ENCODE results near the gene UEVLD. TPM values are rescaled to one million over a fixed set of nuclear protein-coding genes. Genes with fewer than 3 reads are reported as not detected.

Gene UEVLD
- total RNA-seq, 4 donors from 2014 or later = 15.4 to 33.2 (median 21.1) TPM

GRCh38 chr11:18485913-18486528 lies 102.5 kb downstream of the UEVLD start:
- Histone ChIP-seq H3K4me1 (peaks cover 0 to 6% (median 0%) of the 10 kb centered on the region in 3 donors), H3K9me3 (no peaks in the 10 kb centered on the region), H3K4me3 (no peak overlapping the region), H3K27me3 (no peaks in the 10 kb centered on the region), H3K36me3 (peaks cover 0 to 93% (median 27%) of the 10 kb centered on the region in 3 donors), H3K27ac (no peak overlapping the region)
- no peak for DNase-seq
- 86 to 100% methylated on average over 5 of the region's 8 CpGs for WGBS, 2 donors
- TF ChIP-seq, protein P1, sequence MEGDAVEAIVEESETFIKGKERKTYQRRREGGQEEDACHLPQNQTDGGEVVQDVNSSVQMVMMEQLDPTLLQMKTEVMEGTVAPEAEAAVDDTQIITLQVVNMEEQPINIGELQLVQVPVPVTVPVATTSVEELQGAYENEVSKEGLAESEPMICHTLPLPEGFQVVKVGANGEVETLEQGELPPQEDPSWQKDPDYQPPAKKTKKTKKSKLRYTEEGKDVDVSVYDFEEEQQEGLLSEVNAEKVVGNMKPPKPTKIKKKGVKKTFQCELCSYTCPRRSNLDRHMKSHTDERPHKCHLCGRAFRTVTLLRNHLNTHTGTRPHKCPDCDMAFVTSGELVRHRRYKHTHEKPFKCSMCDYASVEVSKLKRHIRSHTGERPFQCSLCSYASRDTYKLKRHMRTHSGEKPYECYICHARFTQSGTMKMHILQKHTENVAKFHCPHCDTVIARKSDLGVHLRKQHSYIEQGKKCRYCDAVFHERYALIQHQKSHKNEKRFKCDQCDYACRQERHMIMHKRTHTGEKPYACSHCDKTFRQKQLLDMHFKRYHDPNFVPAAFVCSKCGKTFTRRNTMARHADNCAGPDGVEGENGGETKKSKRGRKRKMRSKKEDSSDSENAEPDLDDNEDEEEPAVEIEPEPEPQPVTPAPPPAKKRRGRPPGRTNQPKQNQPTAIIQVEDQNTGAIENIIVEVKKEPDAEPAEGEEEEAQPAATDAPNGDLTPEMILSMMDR (IDR thresholded peaks at IDR 0.05) = no peak
- TF ChIP-seq POLR2A (IDR thresholded peaks at IDR 0.05) = no peak
- intact Hi-C loops (cut with DNase I) = no loop called here

Other genes with a start within 250 kb of the UEVLD start
- 1,000 to 10,000 TPM in 1 of 4 donors, 100 to 1,000 TPM in 3; 515 to 1,072 (median 673) TPM for gene LDHA, start 194.2 kb downstream of the UEVLD start, total RNA-seq
- not detected for gene LDHC, start 176.4 kb downstream of the UEVLD start, total RNA-seq
- not detected for gene LDHAL6A, start 132.9 kb downstream of the UEVLD start, total RNA-seq
- gene TSG101, start 61.8 kb downstream of the UEVLD start, total RNA-seq = 100 to 1,000 TPM in 2 of 4 donors, 10 to 100 TPM in 2; 76.5 to 114 (median 89.2) TPM
- gene MISFA, start 11.1 kb upstream of the UEVLD start, total RNA-seq = 1 to 10 TPM in 2 of 4 donors, not detected in 2; 1.4 to 2.5 TPM
- 10 to 100 TPM; 16.6 to 30.9 (median 19.0) TPM for gene SPTY2D1, start 45.6 kb upstream of the UEVLD start, total RNA-seq
- gene TMEM86A, start 110.0 kb upstream of the UEVLD start, total RNA-seq = 1 to 10 TPM in 3 of 4 donors, under 1 TPM in 1; 0.97 to 4.8 (median 1.5) TPM
- gene IGSF22, start 137.5 kb upstream of the UEVLD start, total RNA-seq = under 1 TPM in 1 of 4 donors, not detected in 3; under 0.01 TPM
- gene PTPN5, start 203.1 kb upstream of the UEVLD start, total RNA-seq = under 1 TPM; 0.18 to 0.95 (median 0.58) TPM

Measured in esophagus squamous epithelium (tissue), 5 donors.